Ammon's horn (tissue), 1 donor: Measurements from ENCODE around the gene LAMA1.
"Not testable (repeated sequence)": the region's sequence is repeated elsewhere in the genome, so short reads cannot be mapped to it uniquely, and the experiment has no call there.

ENCODE experiments used
- DNase-seq: peaks from one replicate; pipeline ENCODE4 v3.0.0-alpha.2; 2016; ENCODE audit warnings: low spot score

Gene LAMA1

DNA sequence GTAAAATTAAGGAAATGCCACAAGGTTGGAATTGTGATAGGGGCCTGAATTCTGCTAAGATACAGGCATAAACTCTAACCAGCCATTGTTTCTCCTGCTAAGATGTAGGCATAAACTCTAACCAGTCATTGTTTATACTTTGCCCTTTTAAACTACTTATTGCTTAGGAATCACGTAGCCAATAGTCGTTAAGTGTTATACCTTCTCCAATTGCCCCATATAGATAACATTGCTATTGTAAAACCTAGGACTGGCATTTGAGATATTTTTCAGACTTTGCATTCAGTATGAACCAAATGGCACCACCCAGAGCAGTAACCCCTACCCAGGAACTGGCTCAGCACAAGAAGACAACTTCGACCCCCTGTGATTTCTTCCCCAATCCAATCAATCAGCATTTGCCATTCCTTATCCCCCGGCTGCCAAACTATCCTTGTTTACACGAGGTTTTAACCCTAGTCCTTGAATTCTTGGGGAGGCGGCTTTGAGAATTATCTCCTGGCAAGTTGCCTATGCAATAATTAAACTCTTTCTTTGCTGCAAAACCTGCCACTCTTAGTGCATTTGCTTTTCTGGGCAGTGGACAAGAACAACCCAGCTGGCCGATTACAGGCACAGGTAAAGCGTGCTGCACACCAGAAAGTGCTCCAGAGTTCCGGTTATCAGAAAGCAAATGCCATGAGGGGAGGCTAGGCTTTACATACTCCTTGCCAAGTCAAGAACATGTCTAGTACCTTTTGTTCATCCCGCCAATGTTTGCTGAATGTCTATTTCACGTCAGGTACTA is 167.6 kb downstream of the LAMA1 start:
- DNase-seq = no peak

- no peak for DNase-seq
Observed at GRCh38 chr18:6948281-6949055, 169.1 kb downstream of the LAMA1 start.

DNA sequence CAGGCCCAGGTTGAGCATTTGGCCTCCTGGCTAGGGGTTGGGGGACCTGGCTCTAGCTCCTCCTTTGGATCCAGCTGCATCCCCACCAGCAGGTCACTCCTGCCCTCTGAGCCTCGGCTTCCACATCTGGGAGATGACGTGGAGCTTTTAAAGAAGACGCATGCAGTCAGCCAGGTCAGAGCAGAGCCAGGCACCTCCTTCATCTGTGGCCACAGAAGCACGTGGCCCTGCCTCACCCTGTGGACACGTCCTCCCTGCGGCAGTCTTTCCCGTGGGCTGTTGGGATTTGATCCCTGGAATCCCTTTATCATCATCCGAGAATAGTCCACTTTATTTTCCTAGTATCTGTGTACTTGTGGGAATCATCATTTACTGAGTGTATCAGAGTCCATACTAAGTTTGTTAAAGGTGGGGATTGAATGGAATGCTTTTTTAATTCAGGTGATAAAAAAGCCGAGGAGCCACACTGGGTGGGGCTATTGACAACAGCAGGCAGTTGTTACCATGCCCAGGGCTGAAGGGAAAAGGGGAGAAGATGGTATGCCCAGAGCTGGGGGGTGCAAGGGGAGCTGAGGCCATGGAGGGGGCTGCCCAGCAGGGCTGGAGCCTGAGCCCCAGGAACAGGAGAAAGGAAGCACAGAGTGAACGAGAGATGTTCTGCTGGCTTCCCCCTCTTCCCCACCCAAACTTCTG is 170.1 kb downstream of the LAMA1 start:
- no peak for DNase-seq

DNA sequence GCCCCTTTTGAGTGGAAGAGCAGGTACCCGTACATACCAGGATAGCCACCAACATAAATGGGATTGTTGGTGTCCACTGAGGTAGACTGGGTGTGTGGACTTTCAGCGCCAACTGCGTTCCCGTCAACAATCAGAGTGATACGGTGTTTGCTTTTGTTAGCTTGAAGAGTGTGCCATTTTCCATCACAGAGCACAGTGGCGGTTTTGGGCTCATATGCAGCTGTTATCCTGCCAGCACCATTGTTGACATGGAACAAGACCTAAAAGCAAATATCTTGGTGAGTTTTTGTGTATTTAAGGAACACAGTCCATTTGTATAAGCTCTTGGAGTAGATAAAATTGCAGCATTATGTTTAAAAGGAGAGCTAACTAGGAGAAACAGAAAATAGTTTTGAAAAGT is 174.5 kb downstream of the LAMA1 start:
- no peak for DNase-seq

DNA sequence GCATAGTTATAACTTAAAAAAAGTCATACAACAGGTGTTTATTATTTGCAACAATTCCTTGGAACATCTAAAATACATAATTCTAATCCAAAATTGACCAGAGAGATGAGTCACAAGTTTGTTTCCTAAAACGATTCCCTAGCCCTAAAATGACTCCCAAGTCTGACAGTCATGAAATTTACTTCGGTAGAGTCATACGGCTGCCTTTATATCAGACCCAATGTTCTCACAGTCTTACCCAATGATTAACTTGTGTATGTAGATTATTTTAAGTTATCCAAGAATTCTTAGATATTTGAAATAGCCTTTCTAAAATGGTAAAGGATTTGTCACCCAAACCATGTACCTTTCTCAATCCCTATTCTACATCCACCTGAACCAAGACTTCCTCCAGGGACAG is 174.9 kb downstream of the LAMA1 start:
- DNase-seq = no peak

DNA sequence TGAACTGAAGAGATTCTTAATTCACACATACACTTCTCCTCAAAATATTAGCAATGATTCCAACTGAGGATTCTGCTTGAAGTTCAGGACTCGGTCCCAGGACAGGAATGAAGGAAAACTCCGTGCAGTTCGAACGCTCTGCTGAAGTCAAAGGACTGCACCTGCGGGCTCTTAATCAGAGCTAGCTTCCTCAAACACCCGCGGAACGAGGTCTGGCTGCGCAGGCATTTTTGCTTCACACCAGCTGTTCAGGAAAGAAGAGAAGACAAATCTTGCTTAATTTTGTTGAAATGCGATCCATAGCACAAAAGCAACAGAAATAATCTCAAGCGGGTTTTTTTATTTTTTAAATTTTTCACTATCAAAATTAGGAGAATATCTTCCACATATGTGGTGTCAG is 175.6 kb downstream of the LAMA1 start:
- DNase-seq = no peak

- DNase-seq = no peak
Observed at GRCh38 chr18:6940451-6940850, 177.1 kb downstream of the LAMA1 start.

- DNase-seq = no peak
Observed at GRCh38 chr18:6939972-6940371, 177.6 kb downstream of the LAMA1 start.

DNA sequence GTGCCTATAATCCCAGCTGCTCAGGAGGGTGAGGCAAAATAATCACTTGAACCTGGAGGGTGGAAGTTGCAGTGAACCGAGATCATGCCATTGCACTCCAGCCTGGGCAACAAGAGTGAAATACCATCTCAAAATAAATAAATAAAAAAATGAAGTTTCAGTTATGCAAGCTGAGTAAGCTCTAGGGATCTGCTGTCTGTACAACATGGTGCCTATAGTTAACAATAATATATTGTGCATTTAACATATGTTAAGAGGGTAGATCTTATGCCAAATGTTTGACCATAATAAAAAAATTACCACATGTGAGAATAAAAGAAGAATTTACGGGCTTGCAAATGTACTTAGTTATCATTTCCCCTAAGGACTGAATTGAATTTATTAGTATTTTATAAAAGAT is 179.2 kb downstream of the LAMA1 start:
- not testable (repeated sequence) for DNase-seq

DNA sequence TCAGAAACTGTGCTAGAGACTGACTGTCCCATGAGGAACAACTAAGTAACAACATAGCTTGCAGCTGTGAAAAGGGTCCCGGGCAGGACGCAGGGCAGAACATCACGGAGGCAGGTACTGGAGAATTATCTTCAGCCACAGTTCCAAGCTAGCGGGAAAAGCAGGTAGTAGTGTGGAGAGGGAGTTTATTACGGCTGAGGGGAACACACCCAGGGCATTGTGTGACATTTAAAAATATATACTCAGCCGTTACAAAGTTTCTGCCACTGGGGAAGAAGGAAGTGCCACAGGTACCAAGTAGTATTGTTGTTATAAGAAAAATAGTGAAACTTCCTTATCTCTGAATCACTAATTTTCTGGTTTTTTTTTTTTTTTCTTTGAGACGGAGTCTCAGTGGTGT is 179.6 kb downstream of the LAMA1 start:
- no peak for DNase-seq

GRCh38 chr18:6934859-6935258 is 182.7 kb downstream of the LAMA1 start:
- DNase-seq = no peak

GRCh38 chr18:6929370-6930102 is 188.1 kb downstream of the LAMA1 start:
- DNase-seq = no peak

GRCh38 chr18:6928359-6928758 is 189.2 kb downstream of the LAMA1 start:
- DNase-seq = no peak

GRCh38 chr18:6927153-6927552 is 190.4 kb downstream of the LAMA1 start:
- DNase-seq = no peak

- no peak for DNase-seq
Observed at GRCh38 chr18:6923220-6923619, 194.4 kb downstream of the LAMA1 start.

GRCh38 chr18:6921571-6921970 is 196.0 kb downstream of the LAMA1 start:
- no peak for DNase-seq

- peak; percentile 43 for DNase-seq
Observed at GRCh38 chr18:6920099-6920955, 197.3 kb downstream of the LAMA1 start.

DNA sequence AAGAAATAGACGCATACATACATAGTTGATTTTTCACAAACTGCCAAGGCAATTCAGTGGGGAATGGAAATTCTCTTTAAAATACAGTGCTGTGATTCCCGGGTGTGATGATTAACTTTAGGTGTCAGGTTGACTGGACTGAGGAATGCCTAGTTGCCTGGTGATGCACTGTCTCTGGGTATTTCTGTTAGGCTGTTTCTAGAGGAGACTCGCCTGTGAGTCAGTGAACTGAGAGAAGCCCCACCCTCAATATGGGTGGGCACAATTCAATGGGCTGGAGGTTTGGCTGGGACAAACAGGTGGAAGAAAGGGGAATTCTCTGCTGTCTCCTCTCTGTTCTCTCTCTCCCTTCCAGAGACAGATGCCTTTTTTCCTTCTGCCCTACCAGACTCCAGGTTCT is 200.5 kb downstream of the LAMA1 start:
- DNase-seq = no peak

- DNase-seq = no peak
Observed at GRCh38 chr18:6901286-6901926, 216.2 kb downstream of the LAMA1 start.

GRCh38 chr18:6891788-6892187 is 225.8 kb downstream of the LAMA1 start:
- no peak for DNase-seq
